RPMI7951 (cell line): ENCODE data around the gene PLAAT2. TPM values are rescaled to one million over a fixed set of nuclear protein-coding genes. Genes with fewer than 3 reads are reported as not detected.
A peak's percentile ranks its signal among the peaks of the same experiment; 100 is the strongest.
"Not testable (repeated sequence)": the region's sequence is repeated elsewhere in the genome, so short reads cannot be mapped to it uniquely, and the experiment has no call there.

Source experiments
- DNase-seq: peaks from one replicate; pipeline ENCODE4 v3.0.0-alpha.2; 2012; ENCODE audit warnings: low read depth
- total RNA-seq: library from RNA; depleted of rRNA; stranded (reverse); fragments of >200 nt; shearing (Covaris generic); gene quantifications from 2 replicates; pipeline ENCODE4 v1.2.3, GENCODE V29; 2014; rRNA removed

Gene PLAAT2
- not detected in 2 replicates for total RNA-seq

- no peak for DNase-seq
Observed at GRCh38 chr11:63563201-63564055, at the start of gene PLAAT2. Gene PLAAT2 (minus strand): TSS chr11:63563379. CDS start chr11:63563324, 55 bp downstream.

GRCh38 chr11:63612181-63612580 lies 49.0 kb upstream of the PLAAT2 start:
- DNase-seq, result no peak

GRCh38 chr11:63611395-63611747 lies 48.2 kb upstream of the PLAAT2 start:
- no peak for DNase-seq

- DNase-seq, result no peak
Observed at GRCh38 chr11:63610604-63611394, 47.6 kb upstream of the PLAAT2 start.

GRCh38 chr11:63609971-63610580 lies 46.9 kb upstream of the PLAAT2 start:
- DNase-seq, result no peak

- DNase-seq, result no peak
Observed at GRCh38 chr11:63609536-63609935, 46.4 kb upstream of the PLAAT2 start.

- DNase-seq, result peak; percentile 17
Observed at GRCh38 chr11:63608353-63609345, 45.5 kb upstream of the PLAAT2 start.

GRCh38 chr11:63603180-63603518 lies 40.0 kb upstream of the PLAAT2 start:
- no peak for DNase-seq

- DNase-seq, result peak; percentile 14
Observed at GRCh38 chr11:63602290-63603179, 39.4 kb upstream of the PLAAT2 start.

GRCh38 chr11:63599211-63600122 lies 36.3 kb upstream of the PLAAT2 start:
- DNase-seq, result peak; percentile 83

GRCh38 chr11:63598556-63598955 lies 35.4 kb upstream of the PLAAT2 start:
- DNase-seq, result no peak

GRCh38 chr11:63595296-63595695 lies 32.1 kb upstream of the PLAAT2 start:
- no peak for DNase-seq

GRCh38 chr11:63592975-63593395 lies 29.8 kb upstream of the PLAAT2 start:
- DNase-seq, result peak; percentile 19

GRCh38 chr11:63590024-63590788 lies 27.0 kb upstream of the PLAAT2 start:
- DNase-seq, result no peak

- no peak for DNase-seq
Observed at GRCh38 chr11:63589000-63589399, 25.8 kb upstream of the PLAAT2 start.

GRCh38 chr11:63586451-63587166 lies 23.4 kb upstream of the PLAAT2 start:
- DNase-seq, result no peak

- DNase-seq, result no peak
Observed at GRCh38 chr11:63583357-63583677, 20.1 kb upstream of the PLAAT2 start.

GRCh38 chr11:63581224-63581623 lies 18.0 kb upstream of the PLAAT2 start:
- DNase-seq, result not testable (repeated sequence)
